ENCODE results near the gene ANO7. TPM values are rescaled to one million over a fixed set of nuclear protein-coding genes. Genes with fewer than 3 reads are reported as not detected.
A peak's percentile ranks its signal among the peaks of the same experiment; 100 is the strongest.

Gene ANO7
- total RNA-seq, 1 donor from 2014 or later, result 1.1 TPM

DNA sequence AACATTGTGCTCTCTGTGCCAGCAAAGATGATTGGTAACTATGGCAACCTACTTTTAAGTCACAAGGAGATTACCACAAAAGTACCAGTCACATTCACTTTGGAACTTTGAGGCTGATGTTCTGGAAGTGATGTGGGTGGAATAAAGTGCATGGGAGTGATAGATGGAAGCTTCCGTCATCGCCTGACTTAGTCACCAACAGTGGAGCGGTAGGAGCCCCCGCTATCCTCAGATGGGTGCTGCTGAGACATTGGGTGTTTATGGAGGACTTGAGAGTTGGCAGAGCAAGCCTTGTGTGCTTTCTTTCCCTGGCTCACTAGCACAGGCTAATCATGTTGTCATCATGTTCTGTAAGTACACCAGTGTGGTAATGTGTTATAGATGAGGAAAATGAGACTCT, 33.6 kb upstream of the ANO7 start:
- intact Hi-C loops (cut with micrococcal nuclease), result no loop called here
- DNase-seq, result no peak
- ATAC-seq, result no peak

DNA sequence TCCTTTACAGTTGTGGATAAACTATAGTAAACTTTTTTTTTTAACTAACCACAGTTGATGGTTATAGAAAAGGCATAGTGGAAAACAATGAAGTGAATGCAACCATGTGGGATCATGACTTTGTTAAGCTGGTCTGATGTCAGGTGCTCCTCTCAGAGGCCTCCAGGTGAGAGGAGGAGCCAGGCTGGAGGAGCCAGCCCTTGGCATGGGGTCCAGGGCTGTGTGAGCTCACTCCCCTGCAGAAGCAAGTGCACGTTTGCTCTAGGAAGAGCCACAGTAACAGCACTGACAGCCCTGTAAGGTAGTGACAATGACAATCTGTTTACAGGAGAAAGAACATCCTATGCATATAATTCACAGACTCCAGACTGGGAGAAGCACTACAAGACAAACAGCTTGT, 32.5 kb upstream of the ANO7 start:
- DNase-seq (no peak), ATAC-seq (no peak)
- intact Hi-C loops (cut with micrococcal nuclease), result no loop called here

DNA sequence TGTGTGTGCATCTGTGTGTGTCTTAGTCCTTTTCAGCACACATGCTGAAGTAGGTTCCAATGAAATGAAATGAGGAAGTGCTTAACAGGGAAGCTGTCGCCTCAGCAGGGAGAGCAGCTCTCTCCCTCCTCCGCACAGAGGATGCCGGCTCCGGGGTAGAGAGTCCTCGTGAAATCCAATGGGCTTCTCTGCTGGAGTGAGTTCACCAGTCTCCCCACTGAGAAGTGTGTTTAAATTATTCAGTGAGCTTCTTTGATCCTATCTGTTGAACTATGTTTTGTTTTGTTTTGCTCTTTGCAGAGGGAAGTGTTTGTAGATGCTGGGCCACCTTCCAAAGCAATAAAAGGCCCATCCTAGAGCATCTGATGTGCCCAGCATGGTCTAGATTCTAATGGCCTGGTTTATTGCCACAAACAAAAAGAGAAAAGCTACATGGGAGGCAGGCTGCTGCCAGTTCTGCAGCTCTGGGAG, 31.5 kb upstream of the ANO7 start:
- no peak for ATAC-seq
- DNase-seq, result no peak
- intact Hi-C loops (cut with micrococcal nuclease), result no loop called here

DNA sequence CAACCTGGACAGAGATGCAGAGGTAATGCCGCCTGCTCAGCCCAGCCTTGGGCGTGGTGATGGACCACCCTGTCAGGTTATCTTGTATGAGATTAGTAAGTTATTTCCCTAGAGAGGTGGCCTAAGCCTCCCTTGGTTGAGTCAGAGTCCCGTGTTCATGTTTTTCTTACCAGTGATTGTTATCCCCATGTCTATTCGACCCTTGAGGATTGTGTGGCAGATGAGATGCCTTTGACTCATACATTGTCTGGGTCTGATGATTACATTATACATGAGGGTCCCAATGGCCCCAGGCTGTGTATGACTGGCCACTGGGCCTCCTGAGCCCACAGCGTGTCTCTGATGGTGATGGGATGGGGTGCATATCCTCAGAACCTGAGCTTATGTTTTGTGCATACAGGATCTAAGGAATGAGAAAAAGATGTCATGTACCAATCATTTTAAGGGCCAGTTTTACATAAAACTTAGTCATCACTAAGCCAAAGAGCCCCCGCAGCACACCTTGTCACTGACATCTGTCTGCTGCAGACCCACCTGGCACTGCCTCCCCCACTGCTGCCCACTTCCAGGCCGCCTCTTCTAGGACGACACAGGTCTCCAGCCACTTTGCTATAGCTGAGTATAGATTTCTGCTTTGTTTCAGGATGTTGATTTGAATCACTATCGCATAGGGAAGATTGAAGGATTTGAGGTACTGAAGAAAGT, 30.5 kb upstream of the ANO7 start:
- no peak for DNase-seq
- intact Hi-C loops (cut with micrococcal nuclease), result no loop called here
- ATAC-seq, result no peak

DNA sequence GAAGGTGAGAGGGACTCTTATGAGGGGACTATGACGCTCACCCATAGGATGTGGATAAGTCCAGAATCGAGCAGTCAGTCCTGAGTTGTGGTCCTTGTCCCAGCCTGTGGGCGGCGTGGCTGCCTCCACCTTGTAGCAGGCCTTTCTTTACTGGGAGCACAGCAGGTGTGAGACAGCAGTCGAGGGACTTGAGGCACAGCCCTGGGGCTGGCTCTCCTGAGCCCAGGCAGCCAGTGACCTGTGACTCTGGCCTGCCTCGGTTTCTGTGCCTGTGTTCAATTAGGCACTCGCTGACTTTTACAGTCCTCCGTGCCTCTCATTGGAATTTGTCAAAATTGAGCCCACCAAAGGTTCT, 30.0 kb upstream of the ANO7 start:
- intact Hi-C loops (cut with micrococcal nuclease), result no loop called here
- ATAC-seq (no peak), DNase-seq (no peak)

DNA sequence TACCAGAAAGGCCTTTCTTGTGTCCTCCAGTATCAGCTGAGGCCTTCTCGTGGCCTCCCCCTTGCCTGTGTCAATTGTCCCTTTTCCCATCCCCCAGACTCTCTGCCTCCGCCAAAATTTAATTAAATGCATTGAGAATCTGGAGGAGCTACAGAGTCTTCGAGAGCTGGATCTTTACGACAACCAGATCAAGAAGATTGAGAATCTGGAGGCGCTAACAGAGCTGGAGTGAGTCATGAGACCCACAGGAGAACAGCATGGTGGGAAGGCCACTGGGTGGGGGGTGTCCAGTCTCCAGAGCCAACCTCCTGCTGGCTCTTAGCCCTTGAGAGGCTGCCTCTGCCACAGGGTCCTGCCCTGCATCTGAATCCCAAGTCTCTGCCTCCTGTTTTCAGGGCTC, 29.4 kb upstream of the ANO7 start:
- ATAC-seq (no peak), DNase-seq (no peak)
- intact Hi-C loops (cut with micrococcal nuclease), result no loop called here

DNA sequence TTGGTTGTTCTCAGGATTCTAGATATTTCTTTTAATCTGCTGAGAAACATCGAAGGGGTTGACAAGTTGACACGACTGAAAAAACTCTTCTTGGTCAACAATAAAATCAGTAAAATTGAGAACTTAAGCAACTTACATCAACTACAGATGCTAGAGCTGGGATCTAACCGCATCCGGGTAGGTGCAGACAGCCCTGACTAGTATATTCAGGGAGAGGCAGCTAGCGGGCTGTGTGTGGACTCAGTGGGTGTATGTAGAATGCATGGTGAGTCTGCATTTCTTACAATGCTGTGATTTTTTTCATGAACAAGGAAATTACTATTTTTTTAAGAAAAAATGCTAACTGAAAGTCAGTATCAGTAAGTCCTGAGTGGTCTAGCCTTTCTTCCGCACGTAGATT, 28.2 kb upstream of the ANO7 start:
- DNase-seq (no peak), ATAC-seq (no peak)
- intact Hi-C loops (cut with micrococcal nuclease), result no loop called here

DNA sequence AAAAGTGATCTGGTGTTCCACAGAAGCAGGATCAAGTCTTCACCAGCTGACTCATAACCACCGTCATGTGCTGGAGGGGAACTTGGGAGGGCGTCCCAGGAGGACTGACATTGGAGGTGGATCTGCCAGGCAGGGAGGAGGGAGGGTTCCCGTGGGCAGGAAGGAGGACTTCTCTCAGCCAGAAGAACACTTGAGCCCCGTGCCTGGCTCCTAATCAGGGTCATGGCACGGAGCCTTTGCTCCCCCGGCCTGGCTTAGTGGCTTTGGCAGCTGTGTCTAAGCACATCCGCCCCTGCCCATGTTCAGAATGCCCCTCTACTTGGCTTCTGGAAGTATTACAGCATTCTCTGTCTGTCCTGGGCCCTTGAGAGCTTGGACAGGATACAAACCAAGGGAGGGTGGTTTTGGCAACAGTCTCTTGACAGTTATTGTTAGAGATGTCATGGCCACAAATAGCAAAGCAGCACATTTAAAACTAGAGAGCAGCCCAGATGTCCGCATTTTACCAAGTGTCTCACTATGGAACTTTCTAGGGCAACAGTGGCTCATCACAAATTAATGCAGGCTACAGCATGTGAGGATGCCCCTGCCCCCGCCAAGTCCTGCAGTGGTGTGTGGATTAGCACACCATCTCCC, 26.7 kb upstream of the ANO7 start:
- intact Hi-C loops (cut with micrococcal nuclease), result no loop called here
- ATAC-seq, result peak; percentile 95
- peak; percentile 85 for DNase-seq

DNA sequence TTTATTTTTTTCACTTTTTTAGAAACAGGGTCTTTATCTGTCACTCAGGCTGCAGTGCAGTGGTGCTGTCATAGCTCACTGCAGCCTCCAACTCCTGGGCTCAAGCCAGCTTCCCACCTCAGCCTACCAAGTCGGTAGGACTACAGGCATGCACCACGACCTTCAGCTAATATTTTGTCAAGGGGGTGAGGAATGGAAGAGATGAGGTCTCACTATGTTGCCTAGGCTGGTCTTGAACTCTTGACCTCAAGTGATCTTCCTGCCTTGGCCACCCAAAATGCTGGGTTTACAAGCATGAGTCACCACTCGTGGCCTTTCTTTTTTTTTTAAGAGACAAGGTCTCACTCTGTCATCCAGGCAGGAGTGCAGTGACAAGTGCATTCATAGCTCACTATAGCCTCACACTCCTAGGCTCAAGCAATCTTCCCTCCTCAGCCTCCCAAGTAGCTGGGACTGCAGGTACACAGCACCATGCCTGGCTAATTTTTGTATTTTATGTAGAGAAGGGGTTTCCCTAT, 24.8 kb upstream of the ANO7 start:
- intact Hi-C loops (cut with micrococcal nuclease), result no loop called here
- ATAC-seq (no peak), DNase-seq (no peak)

DNA sequence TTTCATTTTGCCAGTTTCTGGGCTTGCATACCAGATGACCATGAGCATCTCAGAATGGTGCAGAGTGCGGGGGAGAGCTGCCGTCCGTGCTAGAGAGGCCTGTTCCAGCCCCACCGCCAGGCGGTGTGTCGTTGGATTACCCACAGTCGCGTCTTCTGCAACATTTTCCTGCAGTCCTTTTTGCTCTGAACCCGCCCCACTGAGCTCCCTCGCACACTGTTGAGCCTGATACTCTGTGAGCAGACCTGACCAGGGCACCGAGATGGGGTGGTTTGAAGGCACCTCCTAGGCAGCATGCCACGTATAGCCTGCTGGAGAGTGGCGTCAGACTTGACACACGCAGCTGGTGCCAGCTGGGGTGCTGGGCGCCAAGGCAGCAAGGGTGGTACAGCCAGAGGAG, 20.1 kb upstream of the ANO7 start:
- no peak for ATAC-seq
- no peak for DNase-seq
- intact Hi-C loops (cut with micrococcal nuclease), result no loop called here

DNA sequence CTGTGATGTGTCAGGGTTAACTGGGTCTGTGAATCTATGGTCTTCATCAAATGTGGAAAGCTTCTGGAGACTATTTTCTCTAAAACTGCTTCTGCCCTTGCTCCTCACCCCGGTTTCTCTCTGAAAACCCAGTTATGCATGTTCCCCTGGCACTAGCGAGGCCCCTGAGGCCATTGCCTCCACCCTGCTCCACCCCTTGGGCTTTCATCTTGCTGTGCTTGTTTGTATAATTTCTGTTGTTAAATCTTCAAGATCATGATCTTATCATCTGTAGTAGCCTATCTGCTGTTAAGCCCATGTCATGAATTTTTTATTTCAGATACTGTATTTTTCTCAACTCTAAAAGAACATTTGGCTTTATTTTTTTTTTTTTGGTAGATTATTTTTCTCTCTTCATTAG, 14.9 kb upstream of the ANO7 start:
- intact Hi-C loops (cut with micrococcal nuclease), result no loop called here
- no peak for DNase-seq

DNA sequence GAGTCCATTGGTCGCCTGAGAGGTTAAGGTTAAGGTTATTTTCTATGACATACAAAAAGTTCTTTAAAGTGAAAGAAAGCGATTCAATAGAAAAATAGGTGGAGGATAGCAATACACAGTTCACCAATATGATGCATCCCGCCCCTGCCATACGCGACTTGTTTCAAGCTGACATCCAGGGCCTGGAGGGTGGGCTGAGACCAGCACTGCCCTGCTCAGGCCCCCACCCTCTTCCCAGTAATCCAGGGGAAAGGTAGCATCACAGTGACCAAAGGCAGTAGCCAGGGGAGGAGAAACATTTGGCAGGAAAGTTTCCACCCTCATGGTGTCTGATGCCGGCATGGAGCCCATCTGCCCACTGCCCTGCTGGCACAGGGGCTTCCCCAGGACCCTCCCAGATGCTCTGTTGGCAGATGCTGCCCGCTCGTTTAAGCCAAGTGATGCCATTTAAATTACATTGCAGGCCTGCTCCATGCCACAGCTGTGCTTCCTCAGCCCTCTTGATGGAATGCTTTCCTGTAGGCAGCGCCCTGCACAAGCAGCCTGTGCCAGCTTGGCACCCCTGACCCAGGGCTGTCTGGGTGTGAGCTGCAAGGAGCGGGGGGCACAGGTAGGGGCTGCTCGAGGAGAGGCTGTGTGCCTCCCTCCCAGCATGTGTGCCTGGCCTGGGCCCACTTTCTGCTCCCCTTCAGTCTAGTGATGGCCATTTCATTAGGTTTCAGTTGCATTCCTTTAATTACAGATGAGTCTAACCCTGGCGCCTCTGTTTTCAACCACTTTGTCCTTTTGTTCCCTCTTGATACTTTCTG, 10.7 kb upstream of the ANO7 start:
- intact Hi-C loops (cut with micrococcal nuclease), result no loop called here
- DNase-seq (no peak), ATAC-seq (no peak)

More for the DNA sequence above, 14.9 kb upstream of the ANO7 start:
- ATAC-seq, result no peak

DNA sequence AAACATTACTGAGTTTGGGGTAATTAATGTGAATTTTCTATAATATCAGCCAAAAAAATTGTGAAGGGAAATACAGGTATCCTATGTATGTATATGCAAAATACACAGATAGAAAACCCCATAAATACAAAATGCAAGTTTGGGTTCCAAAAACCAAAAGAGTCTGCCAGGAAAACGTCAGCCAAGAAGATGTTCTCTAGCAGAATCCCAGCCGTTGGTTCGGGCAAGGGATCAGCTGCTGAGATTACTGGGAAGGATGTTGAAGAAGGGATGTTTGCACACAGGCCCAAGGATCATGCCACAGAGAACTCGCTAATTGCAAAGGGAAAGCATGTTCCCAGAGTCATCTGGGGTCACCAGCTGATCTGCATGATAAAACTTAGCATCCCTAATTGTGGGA, 9.5 kb upstream of the ANO7 start:
- no peak for ATAC-seq
- intact Hi-C loops (cut with micrococcal nuclease), result no loop called here

DNA sequence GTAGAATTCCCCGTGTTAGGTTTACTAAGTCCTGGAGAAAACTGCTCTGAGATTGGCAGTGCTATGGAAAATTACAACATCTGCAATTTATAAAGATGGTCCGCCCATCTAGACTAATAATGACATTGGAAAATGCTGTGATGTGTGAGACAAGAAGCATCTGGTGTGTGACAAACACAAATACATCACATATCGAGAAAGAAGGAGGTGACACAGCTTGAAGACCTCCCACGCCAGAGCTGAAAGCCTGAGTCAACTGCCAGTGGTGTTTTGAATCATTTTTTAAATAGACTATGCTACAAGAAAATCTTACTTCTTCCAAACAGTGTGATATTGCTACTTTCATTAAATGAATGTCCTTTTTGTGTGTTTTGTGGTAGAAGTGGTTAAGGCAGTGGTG, 8.6 kb upstream of the ANO7 start:
- intact Hi-C loops (cut with micrococcal nuclease), result no loop called here
- DNase-seq (no peak), ATAC-seq (peak; percentile 32)

More for the DNA sequence above, 9.5 kb upstream of the ANO7 start:
- no peak for DNase-seq

DNA sequence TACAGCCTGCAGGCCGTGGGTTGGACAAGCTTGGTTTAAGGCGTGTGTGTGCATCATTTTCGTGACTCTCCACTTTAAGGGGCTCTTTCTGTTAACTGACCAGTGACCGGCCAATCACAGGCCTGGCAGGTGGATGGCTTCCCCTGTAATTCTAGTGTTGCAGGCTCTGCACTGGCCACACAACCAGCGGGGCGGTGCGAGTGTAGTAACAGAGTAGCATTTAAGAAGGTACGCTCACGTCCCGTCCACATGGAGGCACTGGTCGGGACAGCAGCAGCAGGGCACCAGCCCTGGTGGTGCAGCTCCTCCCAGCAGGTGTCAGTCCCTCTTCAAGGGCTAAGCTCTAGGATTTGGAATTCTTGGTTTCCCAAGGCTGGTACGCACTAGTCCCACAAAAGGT, 8.0 kb upstream of the ANO7 start:
- ATAC-seq, result no peak
- intact Hi-C loops (cut with micrococcal nuclease), result no loop called here
- no peak for DNase-seq

DNA sequence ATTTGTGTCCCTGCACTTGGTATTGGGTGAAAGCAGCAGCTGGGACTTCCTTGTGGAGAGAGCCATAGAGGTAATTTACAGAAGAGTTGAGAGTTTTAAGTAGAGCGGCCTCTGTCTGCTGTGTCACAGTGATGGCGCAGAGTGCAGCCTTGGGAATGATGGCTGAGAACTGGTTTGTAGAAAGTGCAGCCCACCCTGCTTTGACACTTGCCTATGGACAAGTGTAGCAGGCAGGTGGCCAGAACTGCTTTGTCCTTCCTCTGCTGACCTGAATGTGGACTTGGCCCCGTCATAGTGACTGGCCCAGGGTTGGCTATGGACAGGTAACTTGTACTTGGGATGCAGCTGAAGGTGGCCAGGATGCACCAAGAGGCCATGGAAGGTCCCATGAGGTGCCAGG, 6.4 kb upstream of the ANO7 start:
- intact Hi-C loops (cut with micrococcal nuclease), result no loop called here
- DNase-seq (no peak), ATAC-seq (no peak)

DNA sequence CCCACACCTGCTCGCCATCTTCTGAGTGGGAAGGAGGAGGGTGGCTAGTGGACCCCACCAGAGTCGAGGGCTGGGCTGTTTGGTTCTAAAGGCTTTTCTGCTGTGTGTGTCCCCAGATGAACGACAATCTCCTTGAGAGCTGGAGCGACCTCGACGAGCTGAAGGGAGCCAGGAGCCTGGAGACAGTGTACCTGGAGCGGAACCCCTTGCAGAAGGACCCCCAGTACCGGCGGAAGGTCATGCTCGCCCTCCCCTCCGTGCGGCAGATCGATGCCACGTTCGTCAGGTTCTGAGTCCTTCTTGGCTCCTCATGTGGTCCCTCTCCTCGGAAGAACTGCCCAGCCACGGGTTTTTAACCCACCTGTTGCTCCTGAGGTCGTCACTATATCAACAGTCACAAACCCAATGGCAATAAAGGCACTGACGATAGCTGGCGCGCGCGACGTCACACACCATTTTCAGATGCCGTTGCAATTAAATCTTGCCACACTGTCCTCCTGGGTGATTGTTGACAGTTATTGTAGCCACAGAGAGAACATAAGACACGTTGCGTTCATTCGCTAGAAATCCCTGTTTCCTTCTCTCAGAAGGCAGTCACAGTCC, 5.8 kb upstream of the ANO7 start:
- ATAC-seq, result no peak
- intact Hi-C loops (cut with micrococcal nuclease), result no loop called here
- DNase-seq, result no peak

DNA sequence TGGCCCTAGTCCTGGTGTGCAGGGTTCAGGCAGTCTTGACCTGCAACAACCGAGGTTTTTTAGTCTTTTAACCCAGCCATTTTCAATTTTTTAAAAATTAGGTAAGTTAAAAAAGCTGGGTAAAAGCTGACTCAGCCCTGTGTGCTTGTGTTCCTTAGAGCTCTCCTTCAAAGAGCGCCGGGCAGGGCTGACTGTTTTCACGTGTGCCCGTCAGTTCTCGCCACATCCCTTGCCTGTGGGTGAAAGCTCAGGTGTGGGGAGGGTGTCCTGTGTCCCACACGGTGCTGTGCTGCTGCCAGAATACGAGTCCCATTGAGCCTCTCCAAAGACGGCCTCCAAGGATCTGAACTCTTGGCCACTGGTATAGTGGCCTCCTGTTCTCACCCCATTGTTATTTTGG, 5.3 kb upstream of the ANO7 start:
- intact Hi-C loops (cut with micrococcal nuclease), result no loop called here
- DNase-seq, result no peak
- ATAC-seq, result no peak

DNA sequence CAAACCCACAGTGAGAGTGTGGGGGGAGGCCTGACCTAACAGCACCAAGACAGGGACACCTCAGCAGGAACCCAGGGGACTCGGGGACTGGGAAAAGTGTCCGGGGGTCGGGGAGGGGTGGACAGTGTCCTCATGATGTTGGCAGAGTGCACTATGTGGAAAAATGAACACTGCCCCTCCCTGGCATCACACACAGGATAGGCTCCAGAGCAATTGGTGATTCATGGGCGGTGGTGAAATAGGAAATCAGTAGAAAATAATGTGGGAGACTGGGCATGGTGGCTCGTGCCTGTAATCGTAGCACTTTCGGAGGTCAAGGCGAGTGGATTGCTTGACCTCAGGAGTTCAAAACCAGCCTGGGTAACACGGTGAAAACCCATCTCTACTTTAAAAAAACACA, 3.6 kb upstream of the ANO7 start:
- intact Hi-C loops (cut with micrococcal nuclease), result no loop called here
- DNase-seq, result no peak
- no peak for ATAC-seq

DNA sequence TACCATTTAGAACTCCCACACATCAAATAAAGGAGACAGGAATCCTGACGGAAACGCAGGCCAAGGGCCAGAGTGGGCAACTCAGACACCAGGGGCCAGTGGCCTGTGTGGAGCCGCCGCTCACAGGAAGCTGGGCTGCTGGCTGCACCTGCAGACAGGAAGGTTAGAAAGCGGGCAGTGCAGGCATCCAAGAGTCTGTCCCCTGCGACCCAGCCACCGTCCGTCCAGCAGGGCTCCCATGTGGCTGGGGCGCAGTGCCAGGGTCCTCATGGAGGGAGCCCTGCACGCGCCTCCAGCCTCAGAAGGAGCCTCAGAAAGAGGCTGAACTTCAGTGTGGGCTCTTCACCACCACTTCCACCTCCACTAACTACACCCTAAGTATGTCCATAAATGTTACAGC, 2.5 kb upstream of the ANO7 start:
- intact Hi-C loops (cut with micrococcal nuclease), result no loop called here
- ATAC-seq, result no peak
- DNase-seq, result no peak
